GM18867 (cell line): ENCODE results near the gene GALNT18.

ENCODE experiments used
- ATAC-seq: cut with Tn5 transposase; IDR thresholded peaks from one replicate; pipeline ENCODE4 v1.9.1; 2021; ENCODE audit warnings: mild to moderate bottlenecking, moderate library complexity; ENCODE audit not compliant: unreplicated experiment

The GALNT18 gene

DNA sequence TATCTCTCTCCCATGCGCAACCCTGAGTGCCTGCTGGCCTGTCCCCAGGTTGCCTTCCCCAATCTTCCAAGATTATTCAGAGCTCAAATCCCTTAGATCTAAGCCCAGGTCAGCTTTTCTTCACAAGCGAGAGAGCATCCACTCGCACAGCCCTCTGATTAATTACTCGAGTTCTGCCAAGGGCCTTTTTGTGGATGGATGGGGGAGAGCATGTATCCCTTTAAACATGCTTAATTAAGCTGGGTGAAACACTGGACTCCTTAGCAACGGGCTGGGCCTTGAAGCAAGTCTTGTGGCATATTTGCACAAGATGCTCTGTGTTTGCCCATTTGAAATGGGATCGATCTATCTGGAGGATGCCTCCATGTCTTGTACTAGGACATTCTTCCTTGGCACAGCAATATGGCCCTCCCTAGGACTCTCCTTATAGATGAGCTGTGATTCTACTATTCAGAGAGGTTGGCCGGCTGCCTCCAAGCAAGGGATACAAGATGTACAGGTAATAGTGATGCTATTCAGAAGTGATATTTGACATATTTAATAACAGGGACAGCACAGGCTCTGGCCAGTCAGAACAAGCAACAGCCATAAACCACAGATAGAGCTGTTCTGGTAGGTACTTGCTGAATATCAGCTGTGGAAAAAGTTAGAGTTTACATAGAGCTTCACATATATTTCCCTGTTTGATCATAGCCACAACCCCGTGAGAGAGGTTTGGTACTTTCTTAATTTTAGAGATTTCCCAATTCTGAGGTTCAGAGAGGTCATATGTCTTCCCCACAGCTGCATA lies 394.3 kb downstream of the GALNT18 start:
- no peak for ATAC-seq
